CD4-positive, alpha-beta memory T cell (primary cell): Measurements from ENCODE around the gene PHF21A. TPM values are rescaled to one million over a fixed set of nuclear protein-coding genes. Genes with fewer than 3 reads are reported as not detected.

ENCODE experiments used
- CTCF ChIA-PET: fragments of 350-600 bp; sonication (Branson Sonifier 250); formaldehyde crosslinking; loops from one replicate; lab custom pipeline; 2021; ENCODE audit warnings: inconsistent platforms; ENCODE audit not compliant: partially characterized antibody; lab: Charles Lee
- POLR2A ChIA-PET: fragments of 350-600 bp; sonication (Branson Sonifier 250); formaldehyde crosslinking; loops from one replicate; lab custom pipeline; 2021; ENCODE audit not compliant: partially characterized antibody; lab: Charles Lee
- DNase-seq, 5 donors: peaks; one replicate each; pipeline versions ENCODE4 v3.0.0 to v3.0.0-alpha.2; 2020 to 2022; ENCODE audit warnings: mixed read lengths in 1 of 5
- H3K27ac ChIP-seq: one replicate; pipeline ENCODE4 v1.7.0; 2013; ENCODE audit warnings: low read depth, low read length
- H3K27me3 ChIP-seq: 2 replicates; pipeline ENCODE4 v1.7.0; 2013; ENCODE audit warnings: mild to moderate bottlenecking, low read length, moderate library complexity; ENCODE audit not compliant: insufficient read depth
- H3K36me3 ChIP-seq: 2 replicates; pipeline ENCODE4 v1.7.0; 2013; ENCODE audit warnings: mild to moderate bottlenecking, low read length, moderate library complexity; ENCODE audit not compliant: insufficient read depth
- H3K4me1 ChIP-seq: 2 replicates; pipeline ENCODE4 v1.7.0; 2013; ENCODE audit warnings: mild to moderate bottlenecking, low read length, moderate library complexity; ENCODE audit not compliant: insufficient read depth
- H3K4me3 ChIP-seq, 2 donors: one replicate each; pipeline ENCODE4 v1.7.0; 2013; ENCODE audit warnings: low read length in 2 of 2, mild to moderate bottlenecking in 1 of 2
- H3K9me3 ChIP-seq, 2 donors: one replicate each; pipeline ENCODE4 v1.7.0; 2013; ENCODE audit warnings: low read length in 2 of 2, control low read depth in 1 of 2; ENCODE audit not compliant: control insufficient read depth in 1 of 2
- H3K27ac Mint-ChIP-seq, 7 donors: one replicate each; pipeline ENCODE4 v1.8.0; 2020 to 2021; ENCODE audit warnings: mixed read lengths in 7 of 7, mild to moderate bottlenecking in 6 of 7, inconsistent platforms in 3 of 7, moderate library complexity in 3 of 7
- H3K27me3 Mint-ChIP-seq, 2 donors: one replicate each; pipeline ENCODE4 v1.8.0; 2020 to 2021; ENCODE audit warnings: mixed read lengths in 2 of 2
- H3K36me3 Mint-ChIP-seq, 2 donors: one replicate each; pipeline ENCODE4 v1.8.0; 2020 to 2021; ENCODE audit warnings: mixed read lengths in 2 of 2, inconsistent platforms in 1 of 2, mild to moderate bottlenecking in 1 of 2
- H3K4me1 Mint-ChIP-seq, 4 donors: one replicate each; pipeline ENCODE4 v1.8.0; 2020 to 2021; ENCODE audit warnings: mixed read lengths in 4 of 4, mild to moderate bottlenecking in 1 of 4
- H3K4me3 Mint-ChIP-seq, 8 donors: one replicate each; pipeline ENCODE4 v1.8.0; 2020 to 2021; ENCODE audit warnings: mixed read lengths in 8 of 8, mild to moderate bottlenecking in 7 of 8, moderate library complexity in 6 of 8, inconsistent platforms in 3 of 8
- H3K9me3 Mint-ChIP-seq, 8 donors: one replicate each; pipeline ENCODE4 v1.8.0; 2020 to 2021; ENCODE audit warnings: mixed read lengths in 8 of 8, mild to moderate bottlenecking in 5 of 8, inconsistent platforms in 3 of 8, moderate library complexity in 1 of 8
- intact Hi-C: fragments of 100-400 bp; cut with micrococcal nuclease; formaldehyde crosslinking; loops from one replicate; pipeline ENCODE4 v1.15.1; 2023
- polyA plus RNA-seq, 2 donors: library from polyadenylated mRNA; unstranded; fragments of 300-500 nt; fragmentation: Illumina TruSeq; gene quantifications; one replicate each; pipeline ENCODE4 v1.2.3, GENCODE V29; 2021
- total RNA-seq, 2 experiments: library from RNA; stranded (reverse); gene quantifications; one replicate each; pipeline ENCODE4 v1.2.3, GENCODE V29; 2021

The PHF21A gene
- total and polyA plus RNA-seq, 4 experiments from 2014 or later: 3.7 to 68.4 (median 42.9) TPM

GRCh38 chr11:45997599-45997998 lies 123.7 kb downstream of the PHF21A start:
- Mint-ChIP-seq H3K36me3 (no peaks in the 10 kb centered on the region), H3K4me3 (no peak overlapping the region), H3K27me3 (no peaks in the 10 kb centered on the region), H3K4me1 (peaks cover 0 to 16% (median 10%) of the 10 kb centered on the region in 4 donors), H3K27ac (peak overlapping the region in 4 of 7 donors; percentile 38 to 65 (median 40)), H3K9me3 (no peaks in the 10 kb centered on the region)
- Histone ChIP-seq H3K36me3 (no peaks in the 10 kb centered on the region), H3K9me3 (no peaks in the 10 kb centered on the region), H3K4me1 (no peaks in the 10 kb centered on the region), H3K27me3 (no peaks in the 10 kb centered on the region), H3K4me3 (no peak overlapping the region), H3K27ac (no peak overlapping the region)
- no peak for DNase-seq
- intact Hi-C loops: no loop called here
- POLR2A ChIA-PET: no interaction called here
- CTCF ChIA-PET: no interaction called here

DNA sequence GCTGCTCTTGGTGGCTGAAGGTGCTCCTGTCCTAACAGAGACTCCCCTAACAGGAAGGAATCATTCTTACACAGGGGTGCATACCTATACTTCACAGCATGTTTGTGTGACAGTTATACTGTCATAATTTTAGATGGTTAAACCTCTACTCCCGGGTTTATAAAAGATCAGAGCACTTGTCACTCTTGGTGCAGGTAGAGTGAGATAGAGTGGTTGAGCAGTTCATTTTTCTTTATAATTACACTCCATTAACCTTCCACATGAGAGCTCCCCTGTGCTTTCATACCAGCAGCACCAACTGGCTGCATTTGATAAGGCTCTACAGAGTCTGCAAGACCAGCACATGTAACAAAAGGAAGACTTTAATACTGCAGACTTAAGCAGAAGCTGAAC lies 125.9 kb downstream of the PHF21A start:
- Mint-ChIP-seq H3K27me3 (no peaks in the 10 kb centered on the region), H3K36me3 (no peaks in the 10 kb centered on the region), H3K27ac (peak overlapping the region in 1 of 7 donors; percentile 78), H3K4me1 (peaks cover 6 to 29% (median 16%) of the 10 kb centered on the region in 4 donors), H3K4me3 (no peak overlapping the region), H3K9me3 (no peaks in the 10 kb centered on the region)
- H3K9me3 ChIP-seq: no peaks in the 10 kb centered on the region
- CTCF ChIA-PET: interaction anchor here (0.8 to 4.3 kb wide), 5 partner anchors 8 to 59 kb away, joined by 3 to 29 read pairs (median 3); no protein-coding TSS in a partner anchor
- intact Hi-C loops: no loop called here
- POLR2A ChIA-PET: no interaction called here
- no peak for DNase-seq
- no peak overlapping the region for H3K4me3 ChIP-seq
- H3K27ac ChIP-seq: no peak overlapping the region
- H3K36me3 ChIP-seq: no peaks in the 10 kb centered on the region
- no peaks in the 10 kb centered on the region for H3K27me3 ChIP-seq
- H3K4me1 ChIP-seq: peaks cover 4% of the 10 kb centered on the region

DNA sequence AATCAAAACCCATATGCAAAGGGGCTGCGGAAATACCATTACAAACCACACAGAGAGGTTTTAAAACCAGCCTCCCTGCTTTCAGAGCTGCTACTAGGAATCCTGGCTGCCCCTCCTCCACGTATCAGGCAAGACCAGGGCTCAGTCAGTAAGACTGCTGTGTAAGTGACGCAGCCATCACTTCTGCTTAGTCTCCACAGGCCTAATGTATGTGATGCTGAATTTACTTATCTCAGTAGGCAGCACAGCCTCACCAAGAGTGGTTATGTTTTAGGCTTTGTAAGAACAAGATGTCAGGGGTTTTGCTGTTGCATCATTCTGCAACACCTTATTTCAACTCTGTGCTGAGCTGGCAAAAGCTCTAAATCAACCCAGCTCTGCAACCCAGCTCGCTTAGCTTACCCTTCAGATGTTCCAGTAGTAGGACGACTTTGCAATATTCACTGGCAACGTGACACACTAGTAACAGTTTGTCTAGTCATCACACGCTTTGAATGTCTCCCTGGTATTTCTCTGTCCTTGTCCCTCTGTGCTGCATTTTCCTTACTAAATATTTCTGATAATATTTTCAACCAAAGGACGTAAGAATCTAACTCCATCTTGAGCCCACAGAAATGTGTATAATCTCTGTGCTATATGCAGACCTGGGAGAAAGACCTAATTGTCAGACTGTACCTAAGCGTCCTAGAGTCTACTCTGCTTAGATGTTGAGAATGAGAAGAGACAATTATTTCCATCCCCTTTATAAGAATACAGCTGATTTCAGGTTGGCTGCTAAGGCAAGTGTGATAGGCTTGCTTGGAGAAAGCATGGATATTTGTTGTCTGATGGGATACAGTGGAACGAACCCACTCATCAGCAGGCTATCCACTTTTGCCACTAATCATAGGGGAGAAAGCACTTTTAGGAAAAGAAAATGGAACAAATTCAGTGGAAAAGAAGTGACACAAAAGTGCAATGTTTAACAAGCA lies 126.6 kb downstream of the PHF21A start:
- DNase-seq: no peak
- Histone ChIP-seq H3K27ac (no peak overlapping the region), H3K27me3 (no peaks in the 10 kb centered on the region), H3K4me3 (no peak overlapping the region), H3K9me3 (no peaks in the 10 kb centered on the region), H3K36me3 (no peaks in the 10 kb centered on the region), H3K4me1 (peaks cover 4% of the 10 kb centered on the region)
- Mint-ChIP-seq H3K4me3 (peak overlapping the region in 1 of 8 donors; percentile 31), H3K9me3 (no peaks in the 10 kb centered on the region), H3K4me1 (peaks cover 6 to 31% (median 16%) of the 10 kb centered on the region in 4 donors), H3K27ac (no peak overlapping the region), H3K36me3 (no peaks in the 10 kb centered on the region), H3K27me3 (no peaks in the 10 kb centered on the region)
- ChIA-PET POLR2A (interaction anchor here (1.6 kb wide), 1 partner anchor 11 kb away, joined by 6 read pairs; no protein-coding TSS in a partner anchor), CTCF (interaction anchor here (0.5 to 4.3 kb wide), 10 partner anchors 8 to 270 kb away, joined by 3 to 29 read pairs (median 3); no protein-coding TSS in a partner anchor)
- intact Hi-C loops: no loop called here

GRCh38 chr11:45993531-45994001 lies 127.7 kb downstream of the PHF21A start:
- Histone ChIP-seq H3K9me3 (no peaks in the 10 kb centered on the region), H3K27me3 (no peaks in the 10 kb centered on the region), H3K4me3 (no peak overlapping the region), H3K27ac (no peak overlapping the region), H3K4me1 (peaks cover 4% of the 10 kb centered on the region), H3K36me3 (no peaks in the 10 kb centered on the region)
- DNase-seq: no peak
- Mint-ChIP-seq H3K36me3 (no peaks in the 10 kb centered on the region), H3K27me3 (no peaks in the 10 kb centered on the region), H3K27ac (peak overlapping the region in 1 of 7 donors; percentile 53), H3K4me1 (peaks cover 6 to 31% (median 16%) of the 10 kb centered on the region in 4 donors), H3K9me3 (no peaks in the 10 kb centered on the region), H3K4me3 (no peak overlapping the region)
- intact Hi-C loops: no loop called here
- CTCF ChIA-PET: interaction anchor here (0.5 to 4.3 kb wide), 6 partner anchors 10 to 271 kb away, joined by 3 to 29 read pairs (median 3); no protein-coding TSS in a partner anchor
- POLR2A ChIA-PET: interaction anchor here (1.6 kb wide), 1 partner anchor 10 kb away, joined by 6 read pairs; no protein-coding TSS in a partner anchor

DNA sequence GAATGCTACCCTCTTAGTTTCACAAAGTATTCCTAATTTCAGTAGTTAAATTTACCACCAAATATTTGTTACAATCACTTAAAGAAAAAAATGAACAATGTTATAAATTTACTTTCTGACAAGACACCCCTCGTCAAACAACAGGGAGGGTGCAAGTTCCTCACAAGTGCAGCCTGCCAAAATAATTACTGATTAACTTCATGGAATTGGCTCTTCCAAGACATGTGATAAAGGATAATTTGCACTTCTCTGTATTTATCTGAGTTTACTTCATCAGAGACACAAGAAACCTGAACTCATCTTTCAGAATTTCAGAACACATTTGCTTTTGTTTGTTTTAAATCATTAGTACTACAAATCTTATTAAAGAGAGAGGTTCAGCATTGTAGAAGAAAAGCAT lies 132.3 kb downstream of the PHF21A start:
- H3K4me1 ChIP-seq: peaks cover 4% of the 10 kb centered on the region
- H3K27me3 Mint-ChIP-seq: no peaks in the 10 kb centered on the region
- no peaks in the 10 kb centered on the region for H3K27me3 ChIP-seq
- no peaks in the 10 kb centered on the region for H3K9me3 ChIP-seq
- no peak overlapping the region for H3K27ac Mint-ChIP-seq
- H3K4me3 ChIP-seq: no peak overlapping the region
- POLR2A ChIA-PET: no interaction called here
- no peak for DNase-seq
- H3K36me3 ChIP-seq: no peaks in the 10 kb centered on the region
- no peak overlapping the region for H3K4me3 Mint-ChIP-seq
- peaks cover 31 to 61% (median 38%) of the 10 kb centered on the region in 4 donors for H3K4me1 Mint-ChIP-seq
- intact Hi-C loops: no loop called here
- H3K36me3 Mint-ChIP-seq: peaks cover 0 to 3% of the 10 kb centered on the region in 2 donors
- CTCF ChIA-PET: interaction anchor here (0.6 to 0.8 kb wide), 2 partner anchors 23 to 130 kb away, joined by 3 read pairs; no protein-coding TSS in a partner anchor
- no peaks in the 10 kb centered on the region for H3K9me3 Mint-ChIP-seq
- H3K27ac ChIP-seq: no peak overlapping the region

DNA sequence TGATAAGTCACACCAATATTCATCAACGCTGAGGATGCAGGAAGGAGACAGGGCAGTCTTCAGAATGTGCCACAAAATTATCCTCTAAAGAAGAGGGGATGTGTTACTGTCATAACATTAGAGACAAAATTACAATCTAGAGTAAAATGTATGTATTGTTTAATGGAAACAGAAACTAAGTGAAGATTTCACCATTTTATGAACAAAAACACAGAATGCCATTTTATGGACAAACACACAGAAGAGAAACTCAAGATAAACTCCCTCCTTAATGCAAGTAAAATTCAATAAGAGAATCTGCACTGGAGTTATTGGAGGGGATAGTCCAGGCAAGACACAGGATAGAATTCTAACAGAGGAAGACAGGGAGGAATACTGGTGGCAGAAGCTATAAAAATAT lies 136.0 kb downstream of the PHF21A start:
- H3K9me3 Mint-ChIP-seq: no peaks in the 10 kb centered on the region
- Histone ChIP-seq H3K27me3 (no peaks in the 10 kb centered on the region), H3K4me1 (no peaks in the 10 kb centered on the region), H3K36me3 (no peaks in the 10 kb centered on the region), H3K4me3 (no peak overlapping the region), H3K27ac (no peak overlapping the region), H3K9me3 (no peaks in the 10 kb centered on the region)
- peaks cover 35 to 51% (median 42%) of the 10 kb centered on the region in 4 donors for H3K4me1 Mint-ChIP-seq
- peaks cover 0 to 8% of the 10 kb centered on the region in 2 donors for H3K36me3 Mint-ChIP-seq
- POLR2A ChIA-PET: no interaction called here
- intact Hi-C loops: no loop called here
- H3K27ac Mint-ChIP-seq: peak overlapping the region; percentile 2 to 79 (median 43)
- CTCF ChIA-PET: no interaction called here
- no peaks in the 10 kb centered on the region for H3K27me3 Mint-ChIP-seq
- no peak overlapping the region for H3K4me3 Mint-ChIP-seq
- DNase-seq: no peak

DNA sequence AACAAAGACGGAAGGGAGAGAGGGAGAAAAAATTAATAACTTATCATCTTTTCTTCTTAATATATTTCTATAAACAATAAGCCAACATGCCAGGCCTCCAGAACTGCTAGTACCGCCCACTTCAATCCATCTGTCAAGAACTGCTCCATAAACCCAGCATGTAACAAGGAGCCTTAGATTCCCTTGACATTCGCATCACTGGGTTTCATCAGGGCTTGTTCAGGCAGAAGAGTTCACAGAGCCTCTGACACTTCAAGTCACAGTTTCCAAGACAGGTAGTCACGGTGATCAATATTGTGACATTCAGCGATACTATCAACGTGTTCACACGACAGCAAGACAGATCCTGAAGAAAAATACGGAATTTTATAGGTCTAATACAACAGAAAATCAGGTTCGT lies 137.1 kb downstream of the PHF21A start:
- intact Hi-C loops: no loop called here
- Histone ChIP-seq H3K27me3 (no peaks in the 10 kb centered on the region), H3K4me1 (no peaks in the 10 kb centered on the region), H3K27ac (no peak overlapping the region), H3K9me3 (no peaks in the 10 kb centered on the region), H3K36me3 (peaks cover 7% of the 10 kb centered on the region), H3K4me3 (no peak overlapping the region)
- peaks cover 8 to 16% of the 10 kb centered on the region in 2 donors for H3K36me3 Mint-ChIP-seq
- ChIA-PET CTCF (interaction anchor here (1.8 to 3.7 kb wide), 2 partner anchors 19 to 22 kb away, joined by 9 to 21 read pairs; no protein-coding TSS in a partner anchor), POLR2A (interaction anchor here (1.5 kb wide), 1 partner anchor 10 kb away, joined by 6 read pairs; no protein-coding TSS in a partner anchor)
- H3K4me1 Mint-ChIP-seq: peaks cover 33 to 50% (median 42%) of the 10 kb centered on the region in 4 donors
- no peaks in the 10 kb centered on the region for H3K9me3 Mint-ChIP-seq
- no peak overlapping the region for H3K4me3 Mint-ChIP-seq
- peak overlapping the region in 2 of 7 donors; percentile 7 to 17 for H3K27ac Mint-ChIP-seq
- DNase-seq: no peak
- H3K27me3 Mint-ChIP-seq: no peaks in the 10 kb centered on the region
